HG02970 (cell line): ENCODE measurements around the gene AMDHD2.

Experiments used
- ATAC-seq: cut with Tn5 transposase; IDR thresholded peaks from one replicate; pipeline ENCODE4 v1.9.1; 2021; ENCODE audit warnings: mild to moderate bottlenecking, moderate library complexity, moderate number of reproducible peaks; ENCODE audit not compliant: unreplicated experiment, low FRiP score

The AMDHD2 gene

DNA sequence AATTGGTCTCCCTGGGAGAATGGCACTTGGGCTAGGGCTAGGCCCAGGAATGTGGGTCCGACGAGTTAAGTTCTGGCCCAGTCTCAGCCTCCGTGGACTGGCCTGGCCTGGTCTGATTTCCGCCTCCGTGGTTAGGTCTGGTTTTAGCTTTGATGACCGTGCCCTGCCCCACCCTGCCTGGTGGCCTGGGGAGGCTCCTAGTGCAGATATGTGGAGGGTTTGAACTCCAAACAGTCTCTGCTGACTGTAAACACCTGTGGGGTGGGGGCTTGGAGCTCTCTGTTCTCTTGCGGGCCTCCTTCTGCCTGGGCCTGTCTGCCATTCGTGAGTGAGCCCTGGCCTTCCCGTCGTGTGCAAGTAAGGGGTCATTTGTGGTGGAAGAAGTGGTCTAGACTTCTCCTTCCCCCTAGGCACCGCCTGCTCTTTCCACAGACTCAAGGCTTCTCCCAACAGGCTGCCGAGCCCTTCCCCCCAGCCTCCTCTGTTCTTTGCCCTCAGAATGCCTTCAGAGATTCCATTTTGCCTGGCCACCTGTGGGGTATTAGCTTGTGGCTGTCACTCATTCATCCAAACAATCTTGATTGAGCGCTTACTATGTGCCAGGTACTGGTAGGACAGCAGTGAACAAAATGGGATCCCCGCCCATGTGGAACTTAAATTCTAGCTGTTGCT, 4.9 kb upstream of the AMDHD2 start:
- no peak for ATAC-seq

DNA sequence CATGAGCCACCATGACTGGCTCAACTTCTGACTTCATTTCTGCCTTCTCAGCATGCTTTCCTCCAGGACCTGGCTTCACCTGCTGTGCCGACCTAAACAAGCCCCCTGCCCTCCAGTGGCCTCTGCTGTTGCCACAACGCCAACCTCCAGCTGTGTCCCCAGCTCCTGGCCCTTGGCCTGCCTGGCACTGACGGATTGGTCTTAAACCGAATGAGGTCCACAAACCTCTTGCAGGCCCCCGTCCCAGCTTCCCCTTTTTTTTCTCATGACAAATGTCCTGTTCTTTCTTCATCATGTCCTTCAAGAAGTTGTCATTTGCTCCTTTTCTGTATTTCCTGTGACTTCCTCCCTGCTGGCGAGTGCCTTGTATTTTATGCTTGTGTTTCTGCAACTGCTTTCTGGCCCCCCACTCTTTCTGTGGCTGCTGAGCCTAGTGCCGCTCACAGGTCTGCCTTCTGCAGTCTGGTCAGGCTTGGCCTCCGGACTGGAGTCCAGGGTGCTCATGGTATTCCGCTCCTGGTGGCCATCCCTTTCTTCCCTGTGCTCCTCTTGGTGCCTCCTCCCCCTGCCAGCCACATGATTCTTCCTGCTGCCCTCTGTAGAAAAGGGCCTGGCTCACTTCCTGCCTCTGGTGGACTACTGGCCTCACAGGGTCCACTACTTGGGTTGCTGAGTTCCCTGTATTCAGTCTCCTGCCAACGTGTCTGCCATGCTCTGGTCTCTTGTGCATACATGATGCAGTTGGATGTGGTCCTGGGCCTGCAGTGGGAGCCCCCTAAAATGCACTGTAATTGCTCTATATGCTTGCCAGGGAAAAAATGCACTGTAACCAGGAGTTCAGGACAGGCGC, 3.6 kb upstream of the AMDHD2 start:
- no peak for ATAC-seq

DNA sequence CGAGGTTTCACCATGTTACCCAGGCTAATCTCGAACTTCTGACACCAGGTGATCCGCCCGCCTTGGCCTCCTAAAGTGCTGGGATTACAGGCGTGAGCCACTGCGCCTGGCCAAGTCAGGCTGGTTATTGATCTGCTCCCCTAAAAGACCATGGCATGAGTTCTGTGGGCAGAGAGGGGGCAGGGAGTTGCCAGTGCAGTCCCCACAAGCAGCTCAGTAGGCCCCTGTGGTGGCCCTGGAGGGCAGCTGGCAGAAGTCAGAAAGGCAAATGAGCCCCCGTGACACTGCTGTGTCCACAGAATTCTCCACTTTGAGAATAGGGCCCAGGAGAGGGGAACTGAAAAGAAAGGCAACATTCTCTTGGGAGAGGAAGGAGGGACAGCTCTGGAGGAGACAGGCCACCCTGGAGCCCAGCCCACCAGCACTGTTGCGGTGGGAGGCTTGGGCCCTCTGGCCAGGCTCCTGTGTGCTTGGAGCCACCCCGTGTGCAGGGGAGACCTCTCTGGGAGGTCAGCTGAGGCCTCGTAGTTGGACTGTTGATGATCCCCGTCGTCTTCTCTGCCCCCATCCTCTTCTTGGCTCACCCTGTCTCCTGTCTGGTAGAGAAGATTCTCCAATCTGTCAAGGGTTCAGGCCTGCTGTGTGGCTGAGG, 2.1 kb upstream of the AMDHD2 start:
- ATAC-seq, result no peak

- ATAC-seq, result no peak
Observed at GRCh38 chr16:2518823-2519710, 1.1 kb upstream of the AMDHD2 start.

GRCh38 chr16:2519711-2520080, 475 bp upstream of the AMDHD2 start:
- ATAC-seq, result no peak

DNA sequence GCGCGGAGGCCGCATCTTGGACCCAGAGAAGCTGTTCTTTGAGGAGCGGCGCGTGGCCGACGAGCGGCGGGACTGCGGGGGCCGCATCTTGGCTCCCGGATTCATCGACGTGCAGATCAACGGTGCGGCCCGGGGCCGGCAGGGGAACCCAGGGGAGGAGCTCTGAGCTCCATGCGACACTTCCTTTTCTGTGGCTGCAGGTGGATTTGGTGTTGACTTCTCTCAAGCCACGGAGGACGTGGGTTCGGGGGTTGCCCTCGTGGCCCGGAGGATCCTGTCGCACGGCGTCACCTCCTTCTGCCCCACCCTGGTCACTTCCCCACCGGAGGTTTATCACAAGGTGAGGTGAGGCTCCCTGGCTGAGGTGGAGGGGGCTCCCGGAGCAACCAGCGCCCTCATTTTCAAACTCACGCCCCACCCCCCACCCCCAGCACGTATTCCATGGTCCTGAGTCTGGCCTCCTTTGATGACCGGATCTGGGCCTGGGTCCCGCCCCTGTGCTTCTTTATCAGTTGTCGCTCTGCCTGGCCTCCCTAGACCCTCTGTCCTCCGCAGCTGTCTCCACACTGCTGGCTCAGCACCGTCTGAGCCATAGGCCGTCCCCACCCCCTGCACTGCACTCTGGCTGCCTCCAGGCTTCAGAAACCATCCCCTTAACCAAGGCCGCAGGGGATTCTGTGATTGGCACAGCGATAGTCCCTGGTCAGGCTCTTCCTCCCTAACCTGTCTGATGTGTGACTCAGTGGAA, 787 bp downstream of the AMDHD2 start:
- ATAC-seq, result no peak

DNA sequence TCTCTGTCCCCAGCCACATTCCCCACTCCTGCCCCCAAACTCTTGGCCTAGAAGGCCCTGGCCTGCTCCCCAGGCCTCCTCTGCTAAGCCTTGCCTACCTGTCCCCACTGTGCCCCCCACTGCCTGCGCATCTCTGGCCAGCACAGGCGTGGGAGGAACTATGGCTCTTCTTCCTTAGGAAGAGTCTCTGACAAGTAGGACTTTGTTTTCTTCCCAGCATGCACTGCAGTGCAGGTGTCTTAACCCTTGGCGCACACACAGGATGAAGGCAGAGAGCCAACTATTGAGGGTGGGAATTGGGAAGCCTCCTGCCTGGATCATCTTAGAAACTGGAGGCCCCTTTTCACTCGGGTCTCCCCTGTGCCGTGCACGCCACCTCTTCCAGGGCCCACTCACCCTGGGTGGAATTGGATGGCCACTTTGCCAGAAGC, 3.6 kb downstream of the AMDHD2 start:
- no peak for ATAC-seq

- no peak for ATAC-seq
Observed at GRCh38 chr16:2524339-2524938, 4.3 kb downstream of the AMDHD2 start.

DNA sequence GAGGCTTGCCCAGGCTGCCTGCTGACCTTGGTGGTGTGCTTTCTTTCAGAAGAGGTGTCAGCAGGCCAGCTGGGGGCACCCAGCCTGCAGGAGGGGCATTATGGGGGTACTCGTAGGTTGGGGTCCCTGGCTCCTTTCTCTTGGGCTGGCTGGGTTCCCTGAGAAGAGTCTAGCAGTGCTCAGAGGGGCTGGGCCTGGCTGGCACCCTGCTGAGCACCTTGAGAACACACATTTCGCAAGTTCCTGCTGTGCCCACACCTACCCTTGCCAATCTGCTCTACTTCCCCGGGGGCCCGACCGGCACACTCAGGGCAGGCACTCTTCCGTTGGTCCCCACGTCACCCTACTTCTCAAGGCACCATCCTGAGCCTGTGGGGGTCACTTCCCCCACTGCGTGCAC, 6.0 kb downstream of the AMDHD2 start:
- no peak for ATAC-seq

DNA sequence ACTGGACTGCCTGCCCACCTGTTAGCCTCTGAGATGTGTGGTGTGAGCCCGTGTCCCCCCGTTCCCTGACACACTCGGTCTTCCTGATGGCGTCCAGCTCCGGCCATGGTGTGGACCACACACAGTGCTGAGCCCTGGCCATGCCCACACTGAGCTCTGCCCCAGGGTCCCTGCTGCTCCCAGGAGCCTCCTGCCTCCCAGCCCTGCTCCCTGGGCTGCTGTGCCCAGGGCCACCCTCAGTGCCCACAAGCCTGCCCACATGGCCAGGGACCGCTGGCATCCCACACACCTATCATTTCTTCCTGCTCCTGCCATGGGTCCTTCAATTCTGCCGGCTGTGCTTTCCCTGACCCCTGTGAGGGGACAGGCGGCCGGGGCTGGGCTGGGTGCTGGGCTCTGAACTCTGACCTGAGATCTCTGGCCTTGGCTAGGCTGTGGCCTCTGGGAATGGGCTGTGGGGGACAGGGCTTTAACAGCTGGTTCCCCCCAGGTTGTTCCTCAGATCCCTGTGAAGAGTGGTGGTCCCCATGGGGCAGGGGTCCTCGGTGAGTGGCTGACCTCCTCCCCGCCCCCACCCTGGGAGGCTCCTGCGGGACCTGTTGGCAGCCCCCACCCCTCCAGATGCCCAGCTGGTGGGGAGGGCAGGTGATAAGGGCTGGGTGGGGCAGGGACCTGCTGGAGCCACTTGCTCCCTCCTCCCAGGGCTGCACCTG, 7.1 kb downstream of the AMDHD2 start:
- ATAC-seq, result no peak

- ATAC-seq, result no peak
Observed at GRCh38 chr16:2527784-2528100, 7.6 kb downstream of the AMDHD2 start.

- ATAC-seq, result no peak
Observed at GRCh38 chr16:2528161-2529060, 8.2 kb downstream of the AMDHD2 start.

DNA sequence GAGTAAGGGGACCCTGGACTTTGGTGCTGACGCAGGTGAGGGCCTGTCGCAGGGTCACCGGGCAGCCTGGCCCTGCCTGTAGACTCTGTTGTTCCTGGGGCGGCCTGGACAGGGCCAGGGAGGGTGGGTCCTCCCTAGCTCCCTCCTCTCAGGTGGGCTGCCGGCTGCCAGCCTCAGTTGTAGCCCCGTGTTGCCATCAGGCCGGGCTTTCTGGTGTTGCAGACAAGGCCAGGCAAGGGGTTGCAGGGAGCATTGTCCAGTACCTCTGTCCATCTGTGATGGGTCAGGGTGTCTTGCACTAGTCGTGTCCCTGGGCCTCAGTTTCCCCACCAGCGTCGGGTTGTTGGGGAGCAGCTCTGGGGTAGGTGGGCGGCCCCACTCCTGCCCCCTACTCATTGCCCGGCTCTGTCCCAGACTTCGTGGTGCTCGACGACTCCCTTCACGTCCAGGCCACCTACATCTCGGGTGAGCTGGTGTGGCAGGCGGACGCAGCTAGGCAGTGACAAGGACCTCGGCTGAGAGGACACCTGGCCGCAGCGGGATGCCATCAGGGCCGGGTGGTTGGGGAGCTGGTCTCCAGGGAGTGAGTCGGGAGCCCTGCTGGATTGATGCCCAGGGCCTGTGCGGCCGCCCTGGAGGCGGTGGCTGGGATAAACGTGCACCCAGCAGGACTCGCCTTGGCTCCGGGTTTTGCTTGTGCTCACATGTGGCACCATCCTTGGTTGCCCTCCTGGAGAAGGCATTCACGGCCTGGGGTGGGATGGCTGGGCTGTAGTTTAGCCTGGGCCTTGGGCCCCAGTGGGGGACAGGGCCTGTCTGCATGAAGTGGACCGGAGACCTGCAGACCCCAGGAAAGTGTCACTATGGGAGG, 9.1 kb downstream of the AMDHD2 start:
- no peak for ATAC-seq

- no peak for ATAC-seq
Observed at GRCh38 chr16:2529961-2530628, 9.9 kb downstream of the AMDHD2 start.

DNA sequence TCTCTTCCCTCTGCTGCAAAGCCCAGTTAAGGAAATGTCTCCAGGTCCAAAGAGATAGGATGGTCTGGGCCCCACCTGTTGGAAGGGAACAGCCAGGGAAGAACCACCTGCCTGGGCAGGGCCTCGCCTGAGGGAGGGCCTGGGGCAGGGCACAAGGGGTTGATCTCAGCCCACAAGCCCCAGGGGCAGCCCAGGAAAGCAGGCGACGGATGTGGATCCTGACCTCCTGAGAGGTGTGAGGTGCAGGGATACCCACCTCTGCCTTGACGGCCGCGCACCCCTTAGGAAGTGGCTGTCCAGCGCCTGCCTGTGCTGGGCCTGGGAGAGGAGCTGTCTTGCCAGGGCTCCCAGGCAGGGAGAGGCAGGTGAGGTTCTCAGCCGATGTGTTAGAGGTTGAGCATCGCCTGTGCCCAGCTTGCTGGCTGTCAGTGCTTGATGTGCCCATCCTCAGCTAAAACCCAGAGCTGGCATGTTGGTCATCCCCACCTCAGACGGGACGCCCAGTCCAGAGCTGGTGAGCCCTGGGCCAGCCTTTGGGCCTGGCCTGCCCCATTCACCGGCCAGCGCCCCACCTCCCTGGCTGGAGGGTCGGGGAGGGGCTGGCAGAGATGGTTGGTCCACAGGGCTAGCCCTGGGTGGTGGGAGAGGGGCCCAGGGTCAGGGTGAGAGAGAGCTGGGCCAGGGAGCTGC, 10.6 kb downstream of the AMDHD2 start:
- no peak for ATAC-seq

DNA sequence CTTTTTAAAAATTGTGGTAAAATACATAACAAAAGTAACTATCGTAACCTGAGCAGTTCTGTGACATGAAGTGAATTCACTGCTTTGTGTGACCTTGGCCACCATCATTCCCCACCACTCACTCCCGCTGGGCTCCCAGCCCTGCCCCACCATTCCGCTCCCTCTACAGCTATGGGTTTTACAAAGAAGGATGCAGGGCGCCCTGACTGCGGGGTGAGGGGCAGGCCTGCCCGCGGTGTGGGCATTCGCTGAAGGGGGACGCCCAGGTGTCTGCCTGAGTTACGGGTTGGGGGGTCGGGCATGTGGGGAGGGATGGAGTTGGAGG, 11.2 kb downstream of the AMDHD2 start, which contains the start of gene CEMP1:
Gene CEMP1 (minus strand): TSS at position 38 of the 325 bp plus-strand sequence. CDS start 335 bp downstream, outside the sequence.
- ATAC-seq, result peak; percentile 5
